NCI-H345 (cell line): Measurements from ENCODE around the gene SCFD2.
"Not testable (repeated sequence)": the region's sequence is repeated elsewhere in the genome, so short reads cannot be mapped to it uniquely, and the experiment has no call there.

Experiments used
- DNase-seq: peaks from one replicate; lab custom pipeline; 2025; lab: John Stamatoyannopoulos, UW

Gene SCFD2

DNA sequence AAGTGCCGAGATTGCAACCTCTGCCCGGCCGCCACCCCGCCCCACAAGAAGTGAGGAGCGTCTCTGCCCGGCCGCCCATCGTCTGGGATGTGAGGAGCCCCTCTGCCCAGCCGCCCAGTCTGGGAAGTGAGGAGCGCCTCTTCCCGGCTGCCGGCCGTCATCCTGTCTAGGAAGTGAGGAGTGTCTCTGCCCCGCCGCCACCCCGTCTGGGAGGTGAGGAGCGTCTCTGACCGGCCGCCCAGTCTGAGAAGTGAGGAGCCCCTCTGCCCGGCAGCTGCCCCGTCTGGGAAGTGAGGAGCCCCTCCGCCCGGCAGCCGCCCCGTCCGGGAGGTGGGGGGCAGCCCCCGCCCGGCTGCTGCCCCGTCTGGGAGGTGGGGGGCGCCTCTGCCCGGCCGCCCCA is 226.6 kb downstream of the SCFD2 start:
- not testable (repeated sequence) for DNase-seq

DNA sequence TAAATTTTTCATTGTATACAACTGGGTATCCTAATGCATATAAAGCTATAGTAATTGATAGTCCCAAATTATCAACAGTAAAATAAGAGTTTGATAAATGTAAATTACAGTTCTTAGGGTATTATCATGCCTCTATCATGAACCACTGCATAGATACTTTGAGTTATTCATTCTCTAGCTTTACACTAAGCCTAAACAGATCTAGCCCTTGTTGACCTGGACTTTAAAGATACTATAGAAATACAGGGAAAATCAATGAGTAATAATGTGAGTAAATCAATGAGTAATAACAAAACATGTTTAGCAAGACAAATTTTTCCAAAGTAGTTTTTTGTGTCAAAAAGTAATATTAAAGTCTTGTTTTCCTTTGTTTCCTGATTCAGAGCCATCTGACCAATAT is 228.4 kb downstream of the SCFD2 start:
- DNase-seq: no peak

DNA sequence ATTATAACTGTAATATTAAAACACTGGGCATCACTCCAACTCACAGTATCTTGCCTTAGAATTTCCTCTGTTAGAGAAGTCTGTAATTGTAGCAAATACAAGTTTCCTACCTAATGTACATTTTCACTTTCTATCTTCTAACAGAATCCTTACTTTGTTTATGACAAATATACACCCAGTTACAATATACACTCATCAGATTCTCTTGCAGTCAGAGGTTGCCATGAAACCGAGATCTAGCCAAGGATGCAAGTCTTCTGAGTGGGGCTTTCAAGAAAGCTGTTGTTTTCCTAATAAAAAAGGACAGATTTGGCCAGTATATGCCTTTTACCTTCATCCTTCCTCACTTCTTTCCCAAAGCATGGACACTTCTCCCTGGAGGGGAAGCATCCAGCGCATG is 228.9 kb downstream of the SCFD2 start:
- no peak for DNase-seq

DNA sequence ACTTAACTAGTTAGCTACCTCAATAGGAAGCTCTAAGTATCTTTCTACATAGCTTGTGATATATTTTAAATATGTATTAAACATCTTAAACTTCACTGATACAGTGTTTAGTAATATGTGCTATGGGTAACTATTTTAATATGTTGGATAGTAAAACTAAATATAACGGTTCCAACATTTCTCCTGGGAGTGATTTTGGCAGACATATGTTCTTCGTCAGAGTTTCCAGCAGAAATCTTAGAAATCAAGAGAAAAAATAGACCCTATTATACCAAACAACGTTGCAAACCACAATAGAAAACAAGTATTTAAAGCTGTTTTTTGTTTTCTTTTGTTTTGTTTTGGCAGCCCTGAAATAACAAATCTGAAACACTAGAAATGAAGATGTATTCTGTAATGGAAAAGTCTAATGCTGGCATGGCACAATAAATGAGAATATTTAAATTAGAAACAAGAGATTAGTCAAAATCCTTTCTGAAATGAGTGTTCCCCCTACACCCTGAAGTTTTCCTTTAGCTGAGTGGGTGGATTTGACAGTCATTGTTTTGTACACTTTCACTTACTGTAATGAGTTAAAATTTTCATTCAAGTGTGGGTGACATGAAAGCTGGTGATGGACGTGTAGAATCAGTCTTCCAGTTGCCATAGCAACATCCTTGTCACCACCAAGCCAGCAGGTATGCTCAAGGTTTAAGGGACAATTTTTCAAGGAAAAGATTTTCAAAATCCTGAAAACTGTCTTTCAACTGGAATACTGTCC is 233.5 kb downstream of the SCFD2 start:
- DNase-seq: no peak

DNA sequence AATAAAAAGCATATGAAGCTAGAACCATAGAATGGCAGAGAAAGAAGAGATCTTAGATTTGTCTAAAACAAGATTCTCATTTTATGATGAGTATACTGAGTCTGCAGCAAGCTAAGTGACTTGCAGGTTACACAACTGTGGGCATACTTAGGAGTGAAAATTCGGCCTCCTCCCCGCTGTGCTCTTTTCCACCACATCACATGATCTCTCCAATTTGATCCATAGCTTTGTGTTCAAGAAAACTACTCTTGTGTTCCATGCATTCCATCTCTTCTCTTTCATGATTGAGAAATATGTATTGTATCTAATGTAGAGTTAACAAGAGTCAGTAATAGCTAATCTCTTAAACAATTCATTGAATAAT is 234.3 kb downstream of the SCFD2 start:
- no peak for DNase-seq

DNA sequence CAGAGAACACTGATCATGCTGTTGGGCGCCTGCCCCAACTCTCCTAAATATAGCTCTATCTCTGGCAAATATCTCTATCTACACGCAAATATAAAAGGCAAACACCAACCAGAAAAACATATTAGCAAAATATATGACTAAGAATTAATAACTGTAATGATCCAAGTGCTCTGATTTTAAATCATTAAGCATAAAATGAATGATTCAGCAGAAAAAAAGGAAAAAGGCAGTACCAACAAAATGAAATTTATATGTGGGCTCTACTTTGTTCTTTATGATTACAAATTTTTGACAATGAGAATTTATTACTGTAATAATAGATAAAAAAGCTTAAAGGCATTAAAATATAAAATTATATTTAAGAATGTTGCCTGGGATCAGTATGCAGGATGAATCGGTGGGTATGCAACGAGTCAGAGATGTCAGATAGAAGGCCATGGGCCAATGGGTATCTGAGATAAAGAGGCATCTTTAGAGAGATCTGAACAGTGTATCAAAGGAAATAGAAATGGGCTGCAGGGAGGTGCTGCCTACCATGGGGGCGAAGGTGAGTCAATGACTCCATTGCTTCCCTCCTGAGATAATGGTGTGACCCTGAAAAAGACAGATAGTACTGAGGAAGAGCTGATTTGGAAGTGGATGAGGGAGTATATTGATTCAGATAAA is 234.8 kb downstream of the SCFD2 start:
- no peak for DNase-seq

DNA sequence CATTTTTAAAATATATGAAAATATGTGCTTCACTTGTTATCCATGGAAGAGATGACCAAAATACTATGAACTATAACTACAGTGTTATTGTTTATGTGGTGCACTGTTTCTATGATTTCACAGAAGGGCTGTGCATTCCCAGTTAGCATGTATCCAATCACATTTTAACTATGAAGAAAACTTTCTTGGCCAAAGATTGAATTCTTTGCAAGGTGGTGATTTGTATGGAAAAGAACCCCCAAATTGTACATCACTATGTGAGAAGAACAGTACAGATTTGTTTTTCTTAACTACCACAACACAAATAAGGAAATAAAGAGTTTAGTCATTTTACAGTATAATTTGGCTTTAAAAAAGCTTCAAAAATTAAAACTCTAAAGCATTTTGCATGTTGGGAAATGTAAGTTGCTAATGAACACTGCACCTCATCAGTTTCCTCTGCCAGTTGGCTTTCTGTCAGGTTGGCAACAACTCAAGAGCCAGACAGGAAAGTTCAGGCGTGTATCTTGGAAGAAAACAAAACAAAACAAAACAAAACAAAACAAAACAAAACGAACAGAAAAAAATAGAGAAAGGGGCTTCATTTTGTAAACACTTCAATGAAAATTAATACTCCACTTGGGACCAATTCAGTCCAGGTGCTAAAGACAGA is 237.0 kb downstream of the SCFD2 start:
- no peak for DNase-seq

DNA sequence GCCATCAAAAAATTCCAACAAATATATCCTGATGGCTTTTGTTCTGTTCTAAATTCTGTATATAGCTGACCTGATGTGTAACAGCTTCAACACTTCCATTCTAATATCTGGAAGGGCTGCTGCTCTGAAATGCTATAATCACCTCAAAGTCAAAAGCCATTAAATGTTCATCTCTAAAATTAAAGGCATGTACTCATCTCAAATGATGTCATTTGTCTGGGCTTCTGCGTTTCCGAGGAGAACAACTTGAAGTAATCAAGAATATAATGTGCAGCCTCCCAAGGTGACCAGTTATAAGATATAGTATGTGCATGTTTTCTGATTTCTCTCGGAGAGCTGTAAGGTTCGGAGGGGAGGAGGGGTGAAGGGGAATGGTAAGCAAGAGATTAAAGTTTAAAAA is 237.6 kb downstream of the SCFD2 start:
- DNase-seq: no peak

DNA sequence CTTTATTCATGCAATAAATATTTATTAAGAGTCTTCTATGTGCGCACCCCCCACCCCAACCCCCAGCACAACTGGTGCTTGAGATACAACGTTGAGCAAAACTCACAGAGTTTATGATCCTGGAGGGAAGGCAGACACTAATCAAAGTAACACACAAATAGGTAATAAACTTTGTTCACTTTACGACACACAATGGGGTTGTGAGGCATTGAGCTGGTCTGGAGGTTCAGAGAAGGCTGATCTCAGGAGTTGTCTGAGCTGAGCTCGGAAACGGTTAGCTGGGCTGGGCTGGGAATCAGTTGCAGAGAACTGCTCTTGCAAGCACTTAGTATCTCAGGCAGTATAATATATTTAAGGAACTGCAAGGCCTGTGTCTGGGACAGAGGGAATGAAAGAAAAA is 238.5 kb downstream of the SCFD2 start:
- no peak for DNase-seq

DNA sequence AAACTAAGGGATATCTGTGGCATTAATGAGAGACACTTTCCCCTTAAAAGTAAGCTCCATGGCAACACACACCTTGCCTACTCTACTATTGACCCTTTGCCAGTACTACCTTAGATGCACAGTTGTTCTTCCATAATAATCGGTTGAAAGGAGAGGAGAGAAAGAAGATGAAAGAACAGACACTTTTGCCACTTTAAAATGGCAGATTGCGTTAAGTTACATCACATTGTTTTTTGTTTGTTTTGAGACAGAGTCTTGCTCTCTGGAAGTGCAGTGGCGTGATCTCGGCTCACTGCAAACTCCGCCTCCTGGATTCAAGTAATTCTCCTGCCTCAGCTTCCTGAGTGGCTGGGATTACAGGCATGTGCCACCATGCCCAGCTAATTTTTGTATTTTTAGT is 239.8 kb downstream of the SCFD2 start:
- no peak for DNase-seq

DNA sequence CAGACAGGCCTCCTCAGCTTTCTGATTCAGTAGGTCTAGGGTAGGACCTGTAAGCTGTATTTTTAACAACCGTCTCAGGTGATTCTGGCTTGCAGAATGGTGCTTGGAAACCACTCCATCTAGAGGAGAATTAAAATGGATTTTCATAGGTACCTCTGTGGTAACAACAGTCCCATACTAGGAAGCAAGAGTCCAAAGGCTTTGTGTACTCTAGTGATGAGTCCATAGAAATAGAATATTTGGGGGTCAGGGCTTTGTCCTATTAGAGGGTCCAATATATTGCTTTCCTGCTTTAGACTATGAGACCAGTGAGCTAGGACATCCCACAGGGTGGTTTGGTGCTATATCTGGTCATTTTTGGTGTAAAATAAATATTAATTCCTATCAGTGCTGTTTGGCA is 242.0 kb downstream of the SCFD2 start:
- DNase-seq: no peak

DNA sequence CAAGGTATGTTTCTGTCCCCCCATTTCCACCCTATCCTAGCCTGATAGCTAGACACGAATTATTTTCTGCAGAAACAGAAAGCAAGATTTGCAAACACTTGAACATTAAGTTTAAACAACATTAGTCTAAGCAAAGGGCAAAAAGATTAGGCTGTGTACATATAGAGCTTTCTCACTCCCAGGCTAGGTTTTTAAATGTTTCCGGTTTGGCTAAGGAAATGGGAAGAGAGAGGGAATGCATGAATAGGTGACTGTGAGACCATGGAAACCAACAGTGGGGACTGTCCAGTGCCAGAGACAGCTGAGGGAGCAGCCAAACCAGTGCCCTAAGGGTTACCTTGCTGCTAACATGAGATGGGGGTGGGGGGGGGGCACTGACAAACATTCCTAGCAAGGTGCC is 242.7 kb downstream of the SCFD2 start:
- no peak for DNase-seq

DNA sequence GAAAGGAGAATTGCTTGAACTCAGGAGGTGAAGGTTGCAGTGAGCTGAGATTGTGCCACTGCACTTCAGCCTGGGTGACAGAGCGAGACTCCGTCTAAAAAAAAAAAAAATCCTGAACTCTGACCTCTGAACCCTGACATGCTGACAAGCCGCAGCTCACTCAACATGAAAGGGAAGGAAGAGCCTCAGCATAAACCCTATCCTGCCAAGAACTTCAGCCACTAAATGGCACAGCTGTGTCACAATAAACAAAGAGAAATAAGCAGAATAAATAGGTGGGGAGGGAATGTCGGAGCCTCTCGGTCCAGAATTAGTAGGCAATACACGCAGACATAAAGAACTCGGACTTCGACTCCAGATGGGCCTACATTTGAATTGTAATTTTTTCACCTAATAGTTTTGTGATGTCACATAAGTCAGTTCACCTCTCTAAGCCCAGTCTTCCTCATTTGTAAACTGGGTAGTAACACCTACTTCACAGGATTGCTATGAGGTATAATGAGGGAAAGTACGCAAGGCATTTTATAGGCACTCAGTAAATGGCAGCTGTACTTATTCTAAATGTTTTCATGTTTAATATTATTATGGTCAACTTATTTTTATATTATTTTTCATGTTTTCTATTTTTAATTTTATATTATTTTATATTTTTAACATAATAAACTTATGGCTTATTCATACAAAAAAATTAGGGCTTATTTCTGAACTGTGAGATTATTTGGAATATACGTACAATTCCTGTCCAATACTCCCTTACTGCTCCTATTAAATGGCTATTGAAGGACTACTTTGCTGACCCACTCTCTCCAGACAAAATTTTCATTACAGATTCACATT is 243.4 kb downstream of the SCFD2 start:
- no peak for DNase-seq

DNA sequence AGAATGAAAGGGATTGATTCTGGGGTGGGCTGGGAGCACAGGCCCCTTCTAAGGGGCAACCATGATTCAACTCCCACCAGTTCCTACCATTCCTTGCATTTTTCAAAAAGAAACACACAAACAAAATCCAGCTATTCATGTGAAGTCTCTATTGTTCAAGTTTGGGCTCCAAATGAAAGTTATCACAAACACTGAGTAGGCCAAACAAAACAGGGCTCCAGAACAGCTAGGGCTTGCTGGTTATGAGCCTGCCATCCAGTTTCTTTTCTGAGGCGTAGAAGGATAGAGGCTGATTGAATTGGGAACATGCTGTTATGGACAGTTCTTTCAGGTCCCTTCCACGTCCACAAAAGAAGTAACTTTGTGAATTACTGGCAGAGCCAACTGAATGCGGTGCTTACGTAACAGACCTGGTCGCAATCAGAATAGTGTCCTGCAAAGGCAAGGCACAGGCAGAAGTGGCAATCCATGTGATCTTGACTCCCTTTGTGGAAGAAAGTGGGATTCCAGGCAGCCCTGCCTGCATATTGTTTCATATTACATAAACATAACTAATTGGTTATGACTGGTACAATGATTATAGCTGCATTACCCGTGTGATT is 244.5 kb downstream of the SCFD2 start:
- no peak for DNase-seq

DNA sequence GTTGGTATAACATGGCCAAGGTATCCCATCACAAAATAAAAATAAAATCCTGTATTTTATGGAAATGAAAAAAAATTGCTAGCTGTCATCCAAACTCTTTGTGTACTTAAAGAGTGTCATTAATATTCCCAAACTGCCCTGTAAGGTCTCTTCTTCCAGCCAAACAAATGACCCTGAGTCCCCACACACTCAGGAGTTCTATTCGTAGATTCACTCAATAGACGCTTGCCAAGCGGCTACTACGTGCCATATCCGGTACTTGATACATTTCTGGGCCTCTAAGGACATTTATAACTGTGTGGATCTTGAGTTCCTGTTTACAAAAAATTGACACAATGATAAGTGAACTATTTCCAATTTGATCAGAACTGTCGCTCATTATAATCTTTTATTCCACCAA is 245.1 kb downstream of the SCFD2 start:
- no peak for DNase-seq

DNA sequence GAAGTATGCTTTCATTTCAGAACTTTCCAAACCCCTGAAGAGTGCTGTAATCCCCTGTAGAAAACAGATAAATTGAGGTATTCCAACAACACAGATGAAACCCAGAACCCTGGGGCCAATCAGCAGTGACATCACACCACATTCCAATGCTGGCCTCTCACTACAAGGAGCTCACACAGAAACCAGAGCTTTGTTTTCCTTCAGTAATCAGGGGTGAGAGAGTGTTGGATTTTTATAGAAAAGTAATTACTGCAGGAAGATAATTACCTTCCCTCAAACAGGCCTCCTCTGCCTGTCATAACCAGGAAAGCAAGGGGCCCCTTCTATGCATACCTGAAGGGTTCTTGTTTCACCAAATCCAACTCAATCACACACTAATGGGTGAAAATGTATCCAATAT is 246.2 kb downstream of the SCFD2 start:
- no peak for DNase-seq

DNA sequence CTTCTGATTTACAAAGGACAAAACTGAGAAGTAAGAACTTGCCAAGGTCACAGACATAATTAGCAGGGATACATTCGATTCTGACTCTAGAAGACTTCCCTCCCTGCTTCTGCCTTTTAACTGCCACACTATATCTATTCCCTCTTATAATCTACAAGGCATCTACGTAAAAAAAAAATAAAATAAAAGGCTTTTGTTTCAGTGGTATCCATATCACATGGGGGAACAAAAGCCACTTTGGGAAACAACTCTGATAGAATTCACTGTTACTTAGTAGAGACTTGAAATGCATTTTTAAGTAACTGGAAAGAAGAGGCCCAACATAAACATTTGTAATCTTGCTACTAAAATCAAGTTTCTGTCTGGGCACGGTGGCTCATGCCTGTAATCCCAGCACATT is 247.2 kb downstream of the SCFD2 start:
- DNase-seq: no peak

DNA sequence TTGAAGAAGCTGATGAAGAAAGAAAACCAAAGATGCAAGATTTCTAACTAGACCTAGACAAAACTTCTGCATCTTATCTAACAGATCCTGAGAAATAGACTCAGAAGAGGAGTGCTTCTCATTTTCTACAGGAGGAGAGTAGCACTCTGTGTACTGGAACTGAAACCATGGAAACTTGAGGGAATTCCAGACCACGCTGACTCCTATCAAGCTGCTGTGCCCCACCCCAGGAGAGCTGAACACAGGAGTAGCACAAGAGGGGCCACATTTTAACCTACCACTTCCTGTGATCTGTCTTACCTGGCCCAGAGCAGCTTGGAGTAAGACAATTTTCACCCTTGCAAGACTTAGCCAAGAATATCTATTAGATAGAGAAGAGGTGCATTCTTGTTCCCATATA is 248.9 kb downstream of the SCFD2 start:
- no peak for DNase-seq

DNA sequence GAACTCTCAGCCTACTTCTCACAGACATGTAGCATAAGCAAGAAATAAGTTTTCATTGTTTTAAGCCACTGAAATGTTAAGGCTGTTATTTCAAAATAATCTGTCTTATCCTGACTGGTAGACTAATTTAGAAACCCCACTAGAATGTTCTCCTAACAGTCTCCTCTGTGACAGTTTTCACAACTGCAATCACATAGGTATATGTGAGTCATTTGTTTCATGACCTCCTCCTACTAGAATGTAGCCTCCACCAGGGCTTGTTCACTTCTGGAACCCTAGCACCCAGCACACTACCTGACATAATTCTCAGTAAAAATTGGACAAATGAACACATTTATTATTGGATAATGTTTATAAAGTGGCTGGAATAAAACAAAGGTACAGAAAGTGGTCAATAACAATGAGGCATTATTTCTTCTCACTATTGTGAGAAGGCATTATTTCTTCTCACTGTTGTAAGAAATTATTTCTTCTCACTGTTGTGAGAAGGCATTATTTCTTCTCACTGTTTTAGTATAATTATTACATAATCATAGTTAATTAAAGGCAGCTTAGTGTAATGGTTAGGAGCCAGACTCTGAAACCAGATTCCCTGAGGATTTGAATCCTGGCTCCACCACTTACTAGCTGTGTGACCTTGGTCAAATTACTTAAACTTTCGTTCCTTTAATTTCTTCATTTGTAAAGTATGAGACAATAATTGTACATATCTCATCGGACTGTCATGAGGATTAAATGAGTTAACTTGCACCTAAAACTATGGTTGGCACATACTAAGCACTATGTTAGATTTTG is 252.2 kb downstream of the SCFD2 start:
- DNase-seq: no peak

DNA sequence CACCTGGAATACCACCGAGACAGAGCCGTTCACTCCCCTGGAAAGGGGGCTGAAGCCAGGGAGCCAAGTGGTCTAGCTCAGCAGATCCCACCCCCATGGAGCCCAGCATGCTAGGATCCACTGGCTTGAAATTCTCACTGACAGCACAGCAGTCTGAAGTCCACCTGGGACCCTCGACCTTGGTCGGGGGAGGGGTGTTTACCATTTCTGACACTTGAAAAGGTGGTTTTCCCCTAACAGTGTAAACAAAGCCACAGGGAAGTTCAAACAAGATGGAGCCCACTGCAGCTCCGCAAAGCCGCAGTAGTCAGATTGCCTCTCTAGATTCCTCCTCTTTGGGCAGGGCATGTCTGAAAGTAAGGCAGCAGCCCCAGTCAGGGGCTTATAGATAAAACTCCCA is 260.5 kb downstream of the SCFD2 start:
- DNase-seq: no peak

DNA sequence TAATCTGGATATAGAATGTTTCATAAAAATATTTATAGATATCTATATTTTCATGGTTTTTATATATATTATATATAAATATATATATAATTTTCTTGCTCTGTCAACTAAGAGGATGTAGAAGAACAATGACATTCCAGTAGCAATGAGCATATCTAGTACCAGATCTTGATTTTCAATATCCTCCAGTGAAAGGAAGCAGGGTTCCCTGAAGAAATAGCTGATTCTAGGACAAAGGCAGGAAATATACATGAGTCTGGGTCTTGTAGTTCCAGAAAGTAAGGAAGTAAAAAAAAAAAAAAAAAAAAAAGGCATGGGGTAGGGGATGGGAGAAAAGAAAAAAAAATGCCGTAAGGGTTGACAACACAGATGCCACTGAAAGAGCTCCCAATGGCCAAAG is 262.4 kb downstream of the SCFD2 start:
- DNase-seq: no peak
